Measurements from ENCODE around the gene PRRC1.

DNA sequence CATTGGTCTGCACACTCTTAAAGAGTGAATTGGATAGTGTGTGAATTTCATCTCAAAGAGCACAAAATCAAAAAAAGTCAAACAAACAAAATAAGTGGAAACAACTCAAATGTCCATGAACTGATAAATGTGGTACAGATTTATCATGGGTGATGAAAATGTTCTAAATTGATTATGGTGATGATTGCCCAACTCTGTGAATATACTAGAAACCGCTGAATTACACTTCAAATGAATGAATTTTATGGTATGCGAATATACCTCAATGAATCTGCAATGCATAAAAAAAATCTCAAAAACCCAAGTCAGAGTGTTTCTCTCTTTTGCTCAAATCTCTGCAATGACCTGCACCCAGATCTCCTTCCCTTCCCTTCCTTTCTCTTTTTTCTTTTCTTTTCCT lies 64.0 kb downstream of the PRRC1 start:
- TF ChIP-seq EP300 (IDR thresholded peaks at IDR 0.05) (no peak), CTCF (IDR thresholded peaks at IDR 0.05) (no peak)

Data from tibial nerve (tissue), 4 donors.